Amygdala (tissue), 56 donors: ENCODE results near the gene DIO1.

Experiments used
- DNase-seq, 56 donors: peaks; one replicate each; lab custom pipeline; 2025; lab: John Stamatoyannopoulos, UW

Gene DIO1

DNA sequence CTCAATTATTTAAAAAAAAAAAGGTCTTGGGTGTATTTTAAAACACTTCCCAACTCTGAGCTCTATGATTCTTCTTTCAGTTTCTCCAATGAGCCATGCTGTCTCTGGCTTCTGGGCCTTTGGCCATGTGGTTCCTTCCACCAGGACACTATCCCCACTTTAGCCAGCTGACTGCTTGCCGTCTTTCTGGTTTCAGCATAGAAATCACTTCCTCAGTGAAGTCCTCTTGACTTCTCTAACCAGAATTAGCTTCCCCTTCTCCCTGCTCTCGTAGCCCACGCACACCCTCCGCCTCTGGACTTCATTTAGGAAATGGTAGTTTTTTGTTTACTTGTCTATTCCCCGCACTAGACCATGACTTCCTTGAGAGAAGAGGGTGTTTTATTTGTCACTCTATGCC, 1.1 kb upstream of the DIO1 start:
- DNase-seq: peak in 36 of 56 donors; percentile 6 to 69 (median 22)

DNA sequence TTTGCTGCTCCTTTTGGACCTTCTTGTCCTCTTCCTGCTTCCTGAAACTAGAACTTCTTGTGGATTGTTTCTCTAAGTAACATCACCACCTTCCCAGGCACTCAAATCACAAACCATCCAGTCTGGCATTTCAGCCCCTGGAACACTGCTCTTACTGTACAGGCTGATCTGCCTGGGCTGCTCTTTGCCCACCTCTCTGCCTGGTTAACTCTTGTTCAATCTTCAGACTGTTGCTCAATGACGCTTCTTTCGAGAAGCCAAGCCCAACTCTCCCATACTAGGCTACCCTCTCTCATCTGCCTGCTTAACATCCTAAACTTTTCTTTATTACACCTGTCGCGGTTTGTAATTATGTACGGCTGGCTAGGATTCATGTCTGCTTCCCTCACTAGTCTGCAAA, 657 bp downstream of the DIO1 start:
- DNase-seq: no peak

DNA sequence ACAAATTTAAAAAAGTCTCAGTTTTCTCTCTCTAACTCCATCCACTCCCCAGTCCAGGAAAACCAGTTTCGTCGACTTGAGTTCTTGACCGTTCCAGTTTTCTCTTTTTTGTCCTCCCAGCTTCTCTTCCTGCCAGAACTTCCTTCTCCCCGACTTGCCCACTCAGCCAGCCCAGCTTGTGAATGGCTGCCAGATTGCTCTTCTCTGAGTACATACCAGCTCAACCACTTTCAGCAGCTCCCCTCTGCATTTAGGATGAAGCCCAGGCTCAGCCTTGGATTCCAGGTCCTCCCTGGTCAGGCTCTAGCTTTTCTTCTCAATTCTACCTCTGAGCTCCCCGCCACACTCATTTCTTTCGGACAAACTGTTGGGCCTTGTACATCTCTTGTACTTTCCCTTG, 1.4 kb downstream of the DIO1 start:
- DNase-seq: no peak

GRCh38 chr1:53896635-53897229, 2.7 kb downstream of the DIO1 start:
- DNase-seq: no peak

DNA sequence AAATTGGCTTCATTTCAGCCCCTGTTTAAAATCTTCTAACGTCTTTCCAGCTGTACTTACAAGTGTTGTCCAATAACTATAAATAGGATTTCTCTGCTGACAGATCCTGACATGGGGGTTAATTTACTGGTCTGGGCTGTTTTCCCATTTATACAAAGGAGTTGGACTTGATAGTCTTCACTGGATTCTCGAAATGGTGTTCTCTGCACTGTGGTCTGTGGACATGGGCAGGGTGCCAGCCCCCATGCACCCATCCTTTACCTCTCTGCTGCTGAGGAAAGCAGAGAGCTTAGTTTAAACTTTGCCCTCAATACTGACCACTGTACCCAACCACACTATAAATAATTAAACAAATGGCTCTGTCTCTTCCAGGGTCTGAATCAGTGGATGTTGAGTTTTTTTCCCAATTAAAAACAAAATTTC, 5.2 kb downstream of the DIO1 start:
- peak in 8 of 56 donors; percentile 6 to 49 (median 15) for DNase-seq

DNA sequence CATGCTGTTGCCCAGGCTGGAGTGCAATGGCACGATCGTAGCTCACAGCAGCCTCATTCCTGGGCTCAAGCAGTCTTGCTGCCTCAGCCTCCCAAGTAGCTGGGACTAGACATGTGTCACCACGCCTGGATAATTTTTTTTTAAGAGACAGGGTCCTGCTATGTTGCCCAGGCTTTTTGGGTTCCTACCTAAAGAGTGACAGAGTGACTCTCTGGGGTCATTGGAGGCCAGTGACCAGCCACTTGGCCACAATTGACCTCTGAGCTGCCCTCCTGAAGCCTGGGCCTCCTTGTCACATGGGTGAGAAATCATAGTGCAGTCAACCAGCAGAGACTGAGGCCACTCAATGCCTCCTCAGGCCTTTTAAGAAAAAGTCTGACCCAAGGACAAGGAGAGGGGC, 5.7 kb downstream of the DIO1 start:
- DNase-seq: no peak

- no peak for DNase-seq
Observed at GRCh38 chr1:53902235-53903138, 8.5 kb downstream of the DIO1 start.

GRCh38 chr1:53905509-53905908, 11.5 kb downstream of the DIO1 start:
- no peak for DNase-seq

GRCh38 chr1:53906121-53906520, 12.1 kb downstream of the DIO1 start:
- no peak for DNase-seq

- DNase-seq: no peak
Observed at GRCh38 chr1:53909946-53910345, 16.0 kb downstream of the DIO1 start.

DNA sequence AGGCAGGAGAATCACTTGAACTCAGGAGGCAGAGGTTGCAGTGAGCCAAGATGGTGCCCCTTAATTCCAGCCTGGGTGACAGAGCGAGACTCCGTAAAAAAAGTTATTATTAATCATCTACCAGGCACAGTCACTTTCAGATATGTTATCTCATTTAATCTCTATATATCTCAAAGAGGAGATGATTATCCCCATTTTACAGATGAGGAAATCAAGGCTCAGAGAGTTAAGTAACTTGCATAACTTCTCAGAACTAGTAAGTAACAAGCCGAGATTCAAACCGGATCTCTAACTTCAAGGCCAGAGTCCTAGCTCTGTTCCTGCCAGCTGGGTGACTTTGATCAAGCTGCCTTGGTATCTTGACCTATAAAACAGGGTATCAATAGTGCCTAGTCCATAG, 17.5 kb downstream of the DIO1 start:
- no peak for DNase-seq

DNA sequence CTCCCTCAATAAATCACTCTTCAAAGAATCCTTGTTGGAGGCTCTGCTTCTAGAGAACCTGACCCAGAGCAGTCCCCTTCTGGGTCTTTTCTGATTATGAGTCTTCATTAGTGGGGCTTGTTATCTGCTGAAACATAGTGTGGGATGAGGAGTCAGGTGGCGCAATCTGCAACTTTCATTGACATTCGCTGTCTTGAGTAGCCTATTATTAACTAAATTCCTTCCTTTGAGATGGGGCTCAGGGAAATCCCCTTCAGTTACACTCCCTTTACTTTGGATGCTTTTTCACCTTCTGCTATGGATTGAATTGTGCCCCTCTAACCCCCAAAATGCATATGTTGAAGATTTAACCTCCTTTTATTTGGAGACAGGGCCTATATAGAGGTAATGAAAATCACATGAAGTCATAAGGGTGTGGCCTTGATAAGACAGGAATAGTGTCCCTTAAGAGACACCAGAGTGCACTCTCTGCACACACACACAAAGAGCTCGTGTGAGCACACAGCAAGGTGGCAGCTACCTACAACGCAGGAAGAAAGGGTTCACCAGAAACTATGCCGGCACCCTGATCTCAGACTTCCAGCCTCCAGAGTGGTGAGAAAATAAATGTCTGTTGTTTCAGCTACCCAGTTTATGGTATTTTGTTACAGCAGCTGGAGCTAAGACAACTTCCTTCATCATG, 19.5 kb downstream of the DIO1 start:
- DNase-seq: no peak

GRCh38 chr1:53918343-53918742, 24.4 kb downstream of the DIO1 start:
- DNase-seq: no peak

DNA sequence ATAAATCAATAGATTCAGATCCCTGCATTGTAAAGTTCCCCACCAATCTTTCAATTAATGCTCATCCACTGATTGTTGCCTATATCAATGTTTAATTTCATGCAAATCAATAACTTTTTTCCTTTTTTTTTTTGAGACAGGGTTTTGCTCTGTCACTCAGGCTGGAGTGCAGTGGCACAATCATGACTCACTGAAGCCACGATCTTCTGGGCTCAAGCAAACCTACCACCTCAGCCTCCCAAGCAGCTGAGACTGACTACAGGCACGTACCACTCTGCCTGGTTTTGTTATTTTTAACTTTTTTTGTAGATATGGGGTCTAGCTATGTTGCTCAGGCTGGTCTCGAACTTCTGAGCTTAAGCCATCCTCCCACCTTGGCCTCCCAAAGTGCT, 25.7 kb downstream of the DIO1 start:
- no peak for DNase-seq

DNA sequence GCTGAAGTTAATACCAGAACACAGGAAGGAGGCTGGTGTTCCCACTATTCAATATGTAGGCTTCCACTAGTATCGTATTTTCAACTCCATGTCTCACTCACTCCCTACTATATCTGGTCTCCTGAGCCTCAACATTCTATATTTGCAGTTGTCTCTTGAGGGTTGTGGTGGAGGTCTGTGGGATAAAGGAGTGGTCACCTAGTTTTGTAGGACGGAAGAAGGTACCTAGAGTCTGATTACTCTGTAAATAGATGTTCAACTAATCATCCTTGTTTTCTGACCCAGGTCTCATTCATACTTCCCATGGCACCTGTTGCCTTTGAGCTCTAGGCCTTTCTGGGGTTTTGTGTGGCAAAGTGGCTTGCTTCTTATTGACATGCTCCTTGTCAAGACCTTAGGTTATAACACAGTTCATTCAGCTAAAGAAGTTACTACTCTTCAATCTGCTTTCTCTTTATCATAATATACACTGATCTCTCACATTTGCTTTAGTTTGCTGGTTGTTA, 33.4 kb downstream of the DIO1 start:
- no peak for DNase-seq

GRCh38 chr1:53929246-53929960, 35.4 kb downstream of the DIO1 start:
- no peak for DNase-seq

- DNase-seq: no peak
Observed at GRCh38 chr1:53930932-53931331, 36.9 kb downstream of the DIO1 start.

GRCh38 chr1:53931523-53931922, 37.5 kb downstream of the DIO1 start:
- no peak for DNase-seq

- DNase-seq: no peak
Observed at GRCh38 chr1:53934170-53934765, 40.3 kb downstream of the DIO1 start.

DNA sequence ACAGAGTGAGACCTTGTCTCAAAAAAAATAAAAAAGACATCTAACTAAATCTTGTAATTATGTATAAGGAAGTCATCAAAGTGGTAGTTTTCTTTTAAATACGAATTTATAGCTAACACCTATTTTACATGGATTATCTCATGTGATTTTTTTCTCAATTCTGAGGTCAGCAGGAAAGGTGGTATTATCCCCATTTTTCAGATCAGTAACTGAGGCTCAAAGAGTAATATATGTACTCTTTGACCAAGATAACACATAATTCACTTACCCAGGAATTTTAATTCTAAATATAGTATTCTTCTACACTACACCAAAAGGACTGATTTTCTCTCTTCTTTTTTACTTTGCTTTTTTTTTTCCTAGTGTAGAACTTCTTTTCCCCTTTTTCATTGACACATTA, 42.4 kb downstream of the DIO1 start:
- no peak for DNase-seq
